Measurements from ENCODE around the gene FMNL1.

GRCh38 chr17:45286286-45286685, 64.6 kb downstream of the FMNL1 start:
- TF ChIP-seq CTCF (IDR thresholded peaks at IDR 0.05; ENCODE audit: insufficient read depth, low read length) (no peak), POLR2AphosphoS5 (IDR thresholded peaks at IDR 0.05; ENCODE audit: low read depth) (no peak), GABPA (IDR thresholded peaks at IDR 0.05; ENCODE audit: low read depth) (no peak), REST (IDR thresholded peaks at IDR 0.05; ENCODE audit: insufficient replicate concordance, low read depth) (no peak)

Data from HL-60 (cell line).